GM12872 (cell line): ENCODE data around the gene TARP.

Experiments used
- TF ChIP-seq, protein P1 (sequence below): IDR thresholded peaks from 3 replicates; pipeline ENCODE4 v1.5.1; 2011; ENCODE audit warnings: low read depth, mild to moderate bottlenecking, low read length, moderate library complexity; ENCODE audit not compliant: insufficient read depth

TARP gene

GRCh38 chr7:38318803-38319416 lies 45.5 kb upstream of the TARP start:
- TF ChIP-seq, protein P1, sequence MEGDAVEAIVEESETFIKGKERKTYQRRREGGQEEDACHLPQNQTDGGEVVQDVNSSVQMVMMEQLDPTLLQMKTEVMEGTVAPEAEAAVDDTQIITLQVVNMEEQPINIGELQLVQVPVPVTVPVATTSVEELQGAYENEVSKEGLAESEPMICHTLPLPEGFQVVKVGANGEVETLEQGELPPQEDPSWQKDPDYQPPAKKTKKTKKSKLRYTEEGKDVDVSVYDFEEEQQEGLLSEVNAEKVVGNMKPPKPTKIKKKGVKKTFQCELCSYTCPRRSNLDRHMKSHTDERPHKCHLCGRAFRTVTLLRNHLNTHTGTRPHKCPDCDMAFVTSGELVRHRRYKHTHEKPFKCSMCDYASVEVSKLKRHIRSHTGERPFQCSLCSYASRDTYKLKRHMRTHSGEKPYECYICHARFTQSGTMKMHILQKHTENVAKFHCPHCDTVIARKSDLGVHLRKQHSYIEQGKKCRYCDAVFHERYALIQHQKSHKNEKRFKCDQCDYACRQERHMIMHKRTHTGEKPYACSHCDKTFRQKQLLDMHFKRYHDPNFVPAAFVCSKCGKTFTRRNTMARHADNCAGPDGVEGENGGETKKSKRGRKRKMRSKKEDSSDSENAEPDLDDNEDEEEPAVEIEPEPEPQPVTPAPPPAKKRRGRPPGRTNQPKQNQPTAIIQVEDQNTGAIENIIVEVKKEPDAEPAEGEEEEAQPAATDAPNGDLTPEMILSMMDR, result peak; percentile 80

DNA sequence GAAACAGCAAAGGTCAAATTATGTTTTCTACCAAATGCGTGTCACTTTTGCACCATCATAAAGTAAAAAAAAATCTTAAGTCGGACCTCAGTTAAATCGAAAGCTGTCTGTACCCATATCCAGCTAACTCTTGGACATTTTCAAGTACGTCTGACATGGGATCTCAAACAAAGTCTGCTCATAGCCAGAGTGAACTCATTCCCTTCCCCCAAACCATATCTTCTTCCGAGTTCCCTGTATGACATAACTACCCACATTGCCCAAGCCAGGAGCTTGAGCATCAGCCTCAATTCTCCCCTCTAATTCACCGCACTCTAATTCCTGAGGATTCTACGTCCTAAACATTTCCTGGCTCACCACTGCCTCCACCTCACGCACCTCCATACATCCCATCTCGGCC lies 44.8 kb upstream of the TARP start:
- TF ChIP-seq, protein P1, result no peak

GRCh38 chr7:38317515-38317914 lies 44.1 kb upstream of the TARP start:
- TF ChIP-seq, protein P1, result no peak

- TF ChIP-seq, protein P1, result no peak
These were observed 43.4 kb upstream of the TARP start for GRCh38 chr7:38316733-38317360.

DNA sequence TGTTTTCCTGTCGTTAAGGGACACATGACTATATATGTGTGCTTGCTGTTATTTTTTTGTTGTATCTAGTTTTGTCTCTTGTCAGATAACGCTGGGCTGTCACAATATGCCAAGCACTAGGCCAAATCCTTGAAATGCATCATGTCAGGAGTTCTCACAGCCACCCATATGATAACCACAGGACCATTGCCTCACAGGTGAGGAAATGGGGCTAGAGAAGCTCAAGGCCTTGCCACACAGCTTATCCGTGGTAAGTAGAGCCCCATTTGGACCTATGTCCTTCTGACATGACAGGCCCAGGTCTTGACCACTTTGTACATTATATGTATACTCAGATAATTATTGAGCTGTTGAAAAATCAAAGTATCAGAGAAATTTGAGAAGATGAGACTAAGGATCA lies 42.0 kb upstream of the TARP start:
- TF ChIP-seq, protein P1, result no peak

DNA sequence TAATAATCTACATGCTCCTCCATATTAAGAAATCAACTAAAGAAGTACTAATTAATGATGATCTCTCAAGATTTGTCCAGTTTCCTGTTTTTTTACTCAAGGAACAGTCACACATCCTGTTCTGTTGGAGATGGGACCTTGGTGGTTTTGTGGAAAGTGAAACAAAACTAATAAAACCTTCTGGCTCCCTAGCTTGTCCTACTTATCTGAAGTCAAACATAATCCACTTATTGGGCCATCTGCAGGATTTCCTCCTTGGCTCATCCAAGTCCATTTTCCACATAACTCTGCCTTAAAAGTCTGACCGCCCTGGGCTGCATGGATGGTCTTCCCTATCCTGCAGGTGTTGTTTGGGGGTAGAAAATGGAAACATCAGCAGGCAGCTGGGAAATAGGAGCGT lies 39.4 kb upstream of the TARP start:
- TF ChIP-seq, protein P1, result no peak

DNA sequence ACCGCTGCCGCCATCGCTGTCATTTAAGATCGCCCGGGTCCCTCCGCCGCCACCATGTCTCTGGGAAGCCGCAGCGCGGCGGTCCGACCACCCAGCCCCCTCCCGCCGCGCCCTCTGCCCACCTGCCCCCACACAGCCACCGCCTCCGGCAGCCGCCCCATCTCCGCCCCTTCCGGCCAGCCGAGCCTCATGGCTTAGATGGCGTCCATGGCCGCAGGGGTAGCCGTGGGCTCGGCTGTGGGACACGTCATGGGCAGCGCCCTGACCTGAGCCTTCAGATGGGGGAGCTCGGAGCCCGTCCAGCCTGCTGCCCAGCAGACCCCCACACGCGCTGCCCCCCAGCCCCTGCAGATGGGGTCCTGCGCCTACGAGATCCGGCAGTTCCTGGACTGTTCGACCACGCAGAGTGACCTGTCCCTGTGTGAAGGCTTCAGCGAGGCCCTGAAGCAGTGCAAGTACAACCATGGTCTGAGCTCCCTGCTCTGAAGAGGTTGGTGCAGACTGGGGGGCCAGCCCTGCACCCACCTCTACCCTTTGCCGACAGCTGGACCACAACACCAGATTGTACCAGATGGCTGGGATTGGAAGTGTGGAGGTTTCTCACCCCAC lies 38.0 kb upstream of the TARP start:
- TF ChIP-seq, protein P1, result no peak
